GM13977 (cell line): ENCODE data around the gene LMO2.

ENCODE experiments used
- DNase-seq: peaks from one replicate; pipeline ENCODE4 v3.0.0; 2012; ENCODE audit warnings: low spot score
- in situ Hi-C: fragments of 300-500 bp; cut with MboI; formaldehyde crosslinking; loops from one replicate; pipeline ENCODE4 v1.12.0; 2022; ENCODE audit warnings: low sequenced_read_pairs, low pct_unique_long_range_greater_than_20kb, mixed read lengths, inconsistent platforms; ENCODE audit not compliant: unreplicated experiment
- TF ChIP-seq, protein P1 (sequence below): IDR thresholded peaks from 2 replicates; pipeline ENCODE4 v1.5.1; 2012; ENCODE audit warnings: mild to moderate bottlenecking, control low read depth; ENCODE audit not compliant: insufficient read depth; ENCODE audit errors: extremely low read depth, missing control alignments

Gene LMO2

DNA sequence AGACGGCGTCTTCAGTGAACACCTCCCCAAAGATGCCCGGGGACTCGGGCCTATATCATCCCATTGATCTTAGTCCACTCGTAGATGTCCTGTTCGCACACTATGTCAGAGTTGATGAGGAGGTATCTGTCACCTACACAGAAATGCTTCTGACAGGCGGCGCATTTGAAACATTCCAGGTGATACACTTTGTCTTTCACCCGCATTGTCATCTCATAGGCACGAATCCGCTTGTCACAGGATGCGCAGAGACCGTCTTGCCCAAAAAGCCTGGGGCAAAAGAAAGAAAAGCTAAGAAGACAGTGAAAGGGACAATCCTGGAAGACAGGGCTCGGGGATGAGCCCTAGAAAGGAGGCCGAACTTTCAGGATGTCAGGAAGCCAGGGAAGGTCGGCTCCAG, 32.6 kb downstream of the LMO2 start:
- TF ChIP-seq, protein P1, sequence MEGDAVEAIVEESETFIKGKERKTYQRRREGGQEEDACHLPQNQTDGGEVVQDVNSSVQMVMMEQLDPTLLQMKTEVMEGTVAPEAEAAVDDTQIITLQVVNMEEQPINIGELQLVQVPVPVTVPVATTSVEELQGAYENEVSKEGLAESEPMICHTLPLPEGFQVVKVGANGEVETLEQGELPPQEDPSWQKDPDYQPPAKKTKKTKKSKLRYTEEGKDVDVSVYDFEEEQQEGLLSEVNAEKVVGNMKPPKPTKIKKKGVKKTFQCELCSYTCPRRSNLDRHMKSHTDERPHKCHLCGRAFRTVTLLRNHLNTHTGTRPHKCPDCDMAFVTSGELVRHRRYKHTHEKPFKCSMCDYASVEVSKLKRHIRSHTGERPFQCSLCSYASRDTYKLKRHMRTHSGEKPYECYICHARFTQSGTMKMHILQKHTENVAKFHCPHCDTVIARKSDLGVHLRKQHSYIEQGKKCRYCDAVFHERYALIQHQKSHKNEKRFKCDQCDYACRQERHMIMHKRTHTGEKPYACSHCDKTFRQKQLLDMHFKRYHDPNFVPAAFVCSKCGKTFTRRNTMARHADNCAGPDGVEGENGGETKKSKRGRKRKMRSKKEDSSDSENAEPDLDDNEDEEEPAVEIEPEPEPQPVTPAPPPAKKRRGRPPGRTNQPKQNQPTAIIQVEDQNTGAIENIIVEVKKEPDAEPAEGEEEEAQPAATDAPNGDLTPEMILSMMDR, result no peak
- in situ Hi-C loops, result loop anchor here (5.0 kb wide), 1 partner anchor 113 kb away; no protein-coding TSS in a partner anchor
- DNase-seq, result no peak

DNA sequence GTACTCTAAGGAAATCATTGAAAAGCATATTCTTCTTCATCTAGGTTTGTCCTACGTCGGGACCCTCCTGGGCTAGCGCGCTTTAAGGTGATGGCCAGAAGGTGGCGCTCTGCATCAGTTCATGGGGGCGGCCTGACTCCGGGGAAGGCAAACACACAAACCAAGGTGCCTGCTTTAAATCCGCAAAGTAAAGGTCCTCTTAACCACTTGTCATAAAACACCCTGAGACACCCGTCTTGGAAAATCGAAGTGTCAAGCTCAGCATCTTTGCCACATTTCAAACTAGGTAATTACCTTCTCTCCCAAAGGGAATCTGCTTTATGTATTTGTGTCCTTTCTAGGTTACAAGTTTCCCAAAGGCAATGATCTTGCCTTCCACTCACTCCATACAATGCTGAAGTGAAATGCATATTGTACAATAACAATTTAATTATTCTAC, 33.9 kb downstream of the LMO2 start:
- DNase-seq, result peak; percentile 69
- TF ChIP-seq, protein P1, result peak; percentile 95
- in situ Hi-C loops, result loop anchor here (5.0 kb wide), 1 partner anchor 114 kb away; no protein-coding TSS in a partner anchor

- no peak for DNase-seq
- in situ Hi-C loops, result loop anchor here (5.0 kb wide), 1 partner anchor 117 kb away; no protein-coding TSS in a partner anchor
- TF ChIP-seq, protein P1, result no peak
These were observed 36.4 kb downstream of the LMO2 start for GRCh38 chr11:33855500-33855899.

- in situ Hi-C loops, result loop anchor here (25.0 kb wide), 1 partner anchor 513 kb away; the partner anchor contains the start of gene ABTB2
- DNase-seq, result no peak
- TF ChIP-seq, protein P1, result no peak
These were observed 43.0 kb downstream of the LMO2 start for GRCh38 chr11:33848717-33849390.

DNA sequence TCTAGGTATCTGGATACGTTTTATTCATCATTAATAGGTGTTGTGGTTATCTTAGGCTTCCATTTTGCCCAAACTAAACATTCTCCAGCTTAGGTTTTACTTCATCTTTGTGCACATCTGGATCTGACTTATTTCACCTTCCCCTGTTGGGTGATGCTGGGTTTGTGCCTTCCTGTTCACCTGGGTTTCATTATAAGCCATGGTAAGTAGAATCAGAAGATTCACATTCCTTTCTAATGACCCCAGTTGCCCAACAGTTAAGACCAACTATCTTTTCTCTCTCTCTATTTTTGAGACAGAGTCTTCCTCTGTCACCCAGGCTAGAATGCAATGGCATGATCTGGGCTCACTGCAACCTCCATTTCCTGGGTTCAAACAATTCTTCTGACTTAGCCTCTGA, 44.6 kb downstream of the LMO2 start:
- in situ Hi-C loops, result loop anchor here (25.0 kb wide), 1 partner anchor 515 kb away; the partner anchor contains the start of gene ABTB2
- DNase-seq, result no peak
- TF ChIP-seq, protein P1, result no peak

GRCh38 chr11:33844236-33844635, 47.6 kb downstream of the LMO2 start:
- no peak for DNase-seq
- in situ Hi-C loops, result loop anchor here (25.0 kb wide), 1 partner anchor 518 kb away; the partner anchor contains the start of gene ABTB2
- TF ChIP-seq, protein P1, result no peak
